C4-2B (cell line): ENCODE data around the gene WWOX.

Experiments used
- CTCF ChIP-seq: fragments of 450-650 bp; conservative IDR thresholded peaks from 2 replicates; pipeline ENCODE4 v1.5.1; 2017; ENCODE audit warnings: mild to moderate bottlenecking
- ZFX ChIP-seq: fragments of 450-650 bp; IDR thresholded peaks from 2 replicates; pipeline ENCODE4 v1.6.1; 2017

- TF ChIP-seq CTCF = no peak
- TF ChIP-seq ZFX = no peak
These were observed 234.4 kb downstream of the WWOX start for GRCh38 chr16:78333808-78334207.
